Islet precursor cell (in vitro differentiated cells): ENCODE results near the gene ZBTB48.
"Not testable (repeated sequence)": the region's sequence is repeated elsewhere in the genome, so short reads cannot be mapped to it uniquely, and the experiment has no call there.

Source experiments
- DNase-seq: peaks from one replicate; pipeline ENCODE4 v3.0.0-alpha.2; 2018

Gene ZBTB48

GRCh38 chr1:6635910-6636760, 56.3 kb downstream of the ZBTB48 start:
- no peak for DNase-seq

GRCh38 chr1:6636778-6637177, 57.0 kb downstream of the ZBTB48 start:
- not testable (repeated sequence) for DNase-seq

- DNase-seq, result no peak
Observed at GRCh38 chr1:6637770-6638169, 58.0 kb downstream of the ZBTB48 start.

- no peak for DNase-seq
Observed at GRCh38 chr1:6638226-6638625, 58.4 kb downstream of the ZBTB48 start.
